DOHH2 (cell line): ENCODE measurements around the gene RPTN.

Experiments used
- H3F3A ChIP-seq: fragments of 200-600 bp; sonication (generic), shearing (Covaris generic); 2 replicates; pipeline ENCODE4 v1.6.0; 2016; ENCODE audit warnings: antibody characterized with exemption, mild to moderate bottlenecking; ENCODE audit not compliant: control insufficient read depth, insufficient read depth
- H3K27ac ChIP-seq: fragments of 200-600 bp; sonication (generic); 2 replicates; pipeline ENCODE4 v1.5.1; 2014; ENCODE audit warnings: low read depth, mild to moderate bottlenecking, low read length, moderate library complexity
- H3K27me3 ChIP-seq: fragments of 200-600 bp; sonication (generic); 2 replicates; pipeline ENCODE4 v1.6.1; 2014; ENCODE audit warnings: mild to moderate bottlenecking, low read length, mixed read lengths; ENCODE audit not compliant: control insufficient read depth
- H3K36me3 ChIP-seq: fragments of 200-600 bp; sonication (generic); 2 replicates; pipeline ENCODE4 v1.6.1; 2014; ENCODE audit warnings: mild to moderate bottlenecking, low read length, moderate library complexity, mixed read lengths; ENCODE audit not compliant: control insufficient read depth
- H3K4me1 ChIP-seq: fragments of 200-600 bp; sonication (generic); 2 replicates; pipeline ENCODE4 v1.6.1; 2014; ENCODE audit warnings: mild to moderate bottlenecking, low read length, mixed read lengths; ENCODE audit not compliant: control insufficient read depth
- H3K4me2 ChIP-seq: fragments of 200-600 bp; sonication (generic); 2 replicates; pipeline ENCODE4 v1.6.0; 2014; ENCODE audit warnings: mild to moderate bottlenecking, low read length, moderate library complexity
- H3K4me3 ChIP-seq: fragments of 200-600 bp; sonication (generic); 2 replicates; pipeline ENCODE4 v1.5.1; 2014; ENCODE audit warnings: mild to moderate bottlenecking, low read length, mixed read lengths
- H3K79me2 ChIP-seq: fragments of 200-600 bp; sonication (generic); 2 replicates; pipeline ENCODE4 v1.6.1; 2014; ENCODE audit warnings: mild to moderate bottlenecking, low read length, mixed read lengths; ENCODE audit not compliant: control insufficient read depth
- H3K9me2 ChIP-seq: fragments of 200-600 bp; sonication (generic); replicated peaks from 2 replicates; pipeline ENCODE4 v1.6.1; 2014; ENCODE audit warnings: mild to moderate bottlenecking, low read length, mixed read lengths; ENCODE audit not compliant: control insufficient read depth
- H3K9me3 ChIP-seq: fragments of 200-600 bp; sonication (generic); 2 replicates; pipeline ENCODE4 v1.6.1; 2014; ENCODE audit warnings: antibody characterized with exemption, low read length, mixed read lengths; ENCODE audit not compliant: control insufficient read depth, insufficient read depth
- H4K20me1 ChIP-seq: fragments of 200-600 bp; sonication (generic); 2 replicates; pipeline ENCODE4 v1.6.0; 2014; ENCODE audit warnings: low read depth, mild to moderate bottlenecking, antibody characterized with exemption, low read length, moderate library complexity; ENCODE audit not compliant: control insufficient read depth, insufficient read depth
- EZH2phosphoT487 ChIP-seq: fragments of 200-600 bp; sonication (generic); IDR thresholded peaks from 2 replicates; pipeline ENCODE4 v1.6.1; 2017; ENCODE audit warnings: borderline replicate concordance, mild to moderate bottlenecking, antibody characterized with exemption, low read length, moderate library complexity, mixed read lengths
- TF ChIP-seq, protein P1 (sequence below): fragments of 200-600 bp; sonication (generic); IDR thresholded peaks from one replicate; pipeline ENCODE4 v1.5.1; 2014; ENCODE audit warnings: antibody characterized with exemption, mild to moderate bottlenecking, low read depth, low read length; ENCODE audit not compliant: poor library complexity, severe bottlenecking

Gene RPTN

DNA sequence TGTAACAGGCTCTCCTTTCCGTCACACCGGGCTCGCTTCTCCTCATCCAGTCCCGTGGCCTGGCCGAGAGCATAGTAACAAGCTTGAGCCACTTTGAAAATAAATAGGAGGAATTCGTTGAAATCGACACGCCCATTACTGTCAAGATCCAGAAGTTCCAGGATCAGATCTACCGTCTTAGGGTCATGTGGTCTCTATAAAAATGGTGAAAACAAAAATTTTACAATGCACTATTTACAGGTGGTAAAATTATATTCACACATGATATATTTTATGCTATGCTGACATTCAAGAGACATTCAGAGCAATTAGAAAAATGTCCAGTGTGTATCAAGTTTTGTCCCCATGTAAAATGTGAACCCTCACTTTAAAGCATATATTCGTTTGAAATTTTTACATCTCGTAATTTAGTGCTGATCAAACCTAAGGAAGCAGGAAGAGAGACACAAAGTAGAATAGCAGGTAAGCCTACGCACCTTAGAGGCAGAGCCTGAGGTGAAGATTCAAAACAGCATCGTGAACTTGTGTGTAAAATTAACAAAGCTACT, 46.1 kb downstream of the RPTN start:
- no peaks in the 10 kb centered on the region for H3K9me2 ChIP-seq
- no peaks in the 10 kb centered on the region for H3K36me3 ChIP-seq
- H3K4me1 ChIP-seq: peaks cover 27% of the 10 kb centered on the region
- peaks cover 65% of the 10 kb centered on the region for H3K27me3 ChIP-seq
- no peaks in the 10 kb centered on the region for H3K79me2 ChIP-seq
- no peak overlapping the region for H3K27ac ChIP-seq
- H4K20me1 ChIP-seq: no peaks in the 10 kb centered on the region
- H3F3A ChIP-seq: 0 out of 2 replicates have a peak, but pooled peaks cover 2% of the 10 kb centered on the region
- peaks cover 19% of the 10 kb centered on the region for H3K9me3 ChIP-seq
- H3K4me3 ChIP-seq: peak overlapping the region; percentile 76
- peak overlapping the region; percentile 90 for H3K4me2 ChIP-seq
- no peak for TF ChIP-seq EZH2phosphoT487
- TF ChIP-seq, protein P1, sequence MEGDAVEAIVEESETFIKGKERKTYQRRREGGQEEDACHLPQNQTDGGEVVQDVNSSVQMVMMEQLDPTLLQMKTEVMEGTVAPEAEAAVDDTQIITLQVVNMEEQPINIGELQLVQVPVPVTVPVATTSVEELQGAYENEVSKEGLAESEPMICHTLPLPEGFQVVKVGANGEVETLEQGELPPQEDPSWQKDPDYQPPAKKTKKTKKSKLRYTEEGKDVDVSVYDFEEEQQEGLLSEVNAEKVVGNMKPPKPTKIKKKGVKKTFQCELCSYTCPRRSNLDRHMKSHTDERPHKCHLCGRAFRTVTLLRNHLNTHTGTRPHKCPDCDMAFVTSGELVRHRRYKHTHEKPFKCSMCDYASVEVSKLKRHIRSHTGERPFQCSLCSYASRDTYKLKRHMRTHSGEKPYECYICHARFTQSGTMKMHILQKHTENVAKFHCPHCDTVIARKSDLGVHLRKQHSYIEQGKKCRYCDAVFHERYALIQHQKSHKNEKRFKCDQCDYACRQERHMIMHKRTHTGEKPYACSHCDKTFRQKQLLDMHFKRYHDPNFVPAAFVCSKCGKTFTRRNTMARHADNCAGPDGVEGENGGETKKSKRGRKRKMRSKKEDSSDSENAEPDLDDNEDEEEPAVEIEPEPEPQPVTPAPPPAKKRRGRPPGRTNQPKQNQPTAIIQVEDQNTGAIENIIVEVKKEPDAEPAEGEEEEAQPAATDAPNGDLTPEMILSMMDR: no peak

DNA sequence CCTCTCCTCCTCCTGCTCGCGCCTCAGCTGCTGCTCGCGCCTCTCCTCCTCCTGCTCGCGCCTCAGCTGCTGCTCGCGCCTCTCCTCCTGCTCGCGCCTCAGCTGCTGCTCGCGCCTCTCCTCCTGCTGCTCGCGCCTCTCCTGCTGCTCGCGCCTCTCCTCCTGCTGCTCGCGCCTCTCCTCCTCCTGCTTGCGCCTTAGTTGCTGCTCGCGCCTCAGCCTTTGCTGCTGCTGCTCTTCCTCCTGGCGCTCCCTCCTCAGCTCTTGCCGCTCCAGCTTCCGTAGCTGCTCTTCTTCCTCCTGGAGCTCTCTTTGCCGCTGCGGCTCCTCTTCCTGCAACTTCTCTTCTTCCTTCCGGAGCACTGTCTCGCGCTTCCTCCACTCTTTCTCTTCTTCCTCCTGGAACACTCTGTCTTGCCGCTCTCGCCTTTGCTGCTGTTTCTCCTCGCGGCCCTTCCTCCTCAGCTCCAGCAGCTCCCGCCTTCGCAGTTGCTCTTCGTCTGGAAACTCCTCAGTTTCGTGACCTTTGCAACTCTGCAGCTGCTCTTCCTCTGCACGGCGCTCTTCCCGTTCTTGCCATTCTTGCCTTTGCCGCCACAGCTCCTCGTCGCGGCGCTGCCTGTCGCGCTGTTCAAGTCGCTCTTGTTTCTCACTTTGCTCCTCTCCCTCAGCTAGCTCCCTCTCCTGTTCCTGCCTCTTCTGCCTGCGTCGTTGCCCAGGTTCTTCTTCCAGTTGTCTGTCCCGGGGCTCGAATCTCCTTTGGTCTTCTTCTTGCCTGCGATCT, 46.7 kb downstream of the RPTN start:
- H3K4me2 ChIP-seq: peak overlapping the region; percentile 90
- no peaks in the 10 kb centered on the region for H4K20me1 ChIP-seq
- H3K4me1 ChIP-seq: peaks cover 27% of the 10 kb centered on the region
- TF ChIP-seq, protein P1: no peak
- TF ChIP-seq EZH2phosphoT487: no peak
- peak overlapping the region; percentile 76 for H3K4me3 ChIP-seq
- peaks cover 19% of the 10 kb centered on the region for H3K9me3 ChIP-seq
- no peaks in the 10 kb centered on the region for H3K79me2 ChIP-seq
- H3K27ac ChIP-seq: no peak overlapping the region
- peaks cover 63% of the 10 kb centered on the region for H3K27me3 ChIP-seq
- H3K36me3 ChIP-seq: no peaks in the 10 kb centered on the region
- no peaks in the 10 kb centered on the region for H3K9me2 ChIP-seq
- 0 out of 2 replicates have a peak, but pooled peaks cover 2% of the 10 kb centered on the region for H3F3A ChIP-seq

DNA sequence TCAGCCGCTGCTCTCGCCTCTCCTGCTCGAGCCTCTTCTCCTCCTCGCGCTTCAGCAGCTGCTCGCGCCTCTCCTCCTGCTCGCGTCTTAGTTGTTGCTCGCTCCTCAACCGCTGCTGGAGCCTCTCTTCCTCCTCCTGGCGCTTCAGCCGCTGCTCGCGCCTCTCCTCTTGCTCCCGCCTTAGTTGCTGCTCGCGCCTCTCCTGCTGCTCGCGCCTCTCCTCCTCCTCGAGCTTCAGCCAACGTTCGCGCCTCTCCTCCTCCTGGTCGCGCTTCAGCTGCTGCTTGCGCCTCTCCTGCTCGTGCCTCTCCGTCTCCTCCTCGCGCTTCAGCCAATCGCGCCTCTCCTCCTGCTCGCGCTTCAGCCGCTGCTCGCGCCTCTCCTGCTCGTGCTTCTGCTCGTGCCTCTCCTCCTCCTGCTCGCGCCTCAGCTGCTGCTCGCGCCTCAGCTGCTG, 47.5 kb downstream of the RPTN start:
- peaks cover 57% of the 10 kb centered on the region for H3K27me3 ChIP-seq
- H3K4me2 ChIP-seq: peak overlapping the region; percentile 90
- H3F3A ChIP-seq: peaks cover 7% of the 10 kb centered on the region; the same call in 1 of the 2 replicates

More for the DNA sequence above, 47.5 kb downstream of the RPTN start:
- TF ChIP-seq EZH2phosphoT487: no peak
- TF ChIP-seq, protein P1: no peak
- H3K27ac ChIP-seq: no peak overlapping the region
- H3K9me3 ChIP-seq: peaks cover 19% of the 10 kb centered on the region
- peaks cover 27% of the 10 kb centered on the region for H3K4me1 ChIP-seq
- H3K4me3 ChIP-seq: peak overlapping the region; percentile 76
- H3K9me2 ChIP-seq: no peaks in the 10 kb centered on the region
- H4K20me1 ChIP-seq: no peaks in the 10 kb centered on the region
- no peaks in the 10 kb centered on the region for H3K79me2 ChIP-seq
- H3K36me3 ChIP-seq: no peaks in the 10 kb centered on the region
